ENCODE measurements around the gene KCNE3.

GRCh38 chr11:74459584-74459983 is 7.8 kb downstream of the KCNE3 start:
- TF ChIP-seq CTCF (IDR thresholded peaks at IDR 0.05; ENCODE audit: low read length) = no peak
- TF ChIP-seq EZH2 (IDR thresholded peaks at IDR 0.05; ENCODE audit: borderline replicate concordance, low read length) = no peak
